Uterus (tissue), 4 donors: ENCODE measurements around the gene CSNK2B. TPM values are rescaled to one million over a fixed set of nuclear protein-coding genes. Genes with fewer than 3 reads are reported as not detected.

Source experiments
- DNase-seq, 2 donors: peaks; one replicate each; pipeline ENCODE4 v3.0.0-alpha.2; 2019 to 2020
- H3K27ac ChIP-seq, 2 donors: fragments of 200-600 bp; sonication (generic); 1 replicate in 1 of 2; 2 replicates in 1 of 2; pipeline ENCODE4 v1.5.1; 2016 to 2018
- H3K27me3 ChIP-seq, 2 donors: fragments of 200-600 bp; sonication (generic); one replicate each; pipeline ENCODE4 v1.5.1; 2018 to 2019; ENCODE audit warnings: control low read depth in 1 of 2
- H3K36me3 ChIP-seq, 2 donors: fragments of 200-600 bp; sonication (generic); one replicate each; pipeline ENCODE4 v1.5.1; 2019; ENCODE audit warnings: control low read depth in 1 of 2
- H3K4me1 ChIP-seq, 2 donors: fragments of 200-600 bp; sonication (generic); one replicate each; pipeline ENCODE4 v1.5.1; 2018 to 2019; ENCODE audit warnings: control low read depth in 1 of 2
- H3K4me3 ChIP-seq, 2 donors: fragments of 200-600 bp; sonication (generic); 1 replicate in 1 of 2; 2 replicates in 1 of 2; pipeline ENCODE4 v1.5.1; 2018 to 2019; ENCODE audit warnings: mild to moderate bottlenecking in 1 of 2
- H3K9me3 ChIP-seq, 2 donors: fragments of 200-600 bp; sonication (generic); one replicate each; pipeline ENCODE4 v1.5.1; 2019; ENCODE audit warnings: control low read depth in 1 of 2
- CTCF ChIP-seq, 4 experiments: fragments of 200-600 bp in 2 of 4; fragments of 450-650 bp in 2 of 4; sonication (generic) in 2 of 4; IDR thresholded peaks; one replicate each; pipeline ENCODE4 v1.5.1; 2016 to 2019; ENCODE audit warnings: antibody characterized with exemption in 4 of 4, mild to moderate bottlenecking in 2 of 4, moderate library complexity in 1 of 4
- POLR2A ChIP-seq, 2 donors: fragments of 450-650 bp; IDR thresholded peaks; one replicate each; pipeline ENCODE4 v1.6.1; 2016; ENCODE audit warnings: antibody characterized with exemption in 2 of 2, mild to moderate bottlenecking in 1 of 2, moderate library complexity in 1 of 2
- intact Hi-C: fragments of 100-400 bp; cut with DNase I; formaldehyde crosslinking; loops from one replicate; pipeline ENCODE4 v1.15.1; 2023; ENCODE audit warnings: low total_unique reads
- total RNA-seq, 4 donors: library from RNA; depleted of rRNA in 3 of 4; stranded (reverse); fragments of >200 nt in 3 of 4; gene quantifications; one replicate each; pipeline versions ENCODE4 v1.1.0 to v1.2.4, GENCODE V29; 2014 to 2023
- donor health status: DM: yes; HTN: yes; CAD: no.

CSNK2B gene
- total RNA-seq, 4 donors from 2014 or later, result 67.5 to 157 (median 107) TPM

GRCh38 chr6:31632279-31632946 is 33.5 kb upstream of the CSNK2B start:
- Histone ChIP-seq H3K27ac (no peak overlapping the region), H3K27me3 (no peaks in the 10 kb centered on the region), H3K4me1 (no peaks in the 10 kb centered on the region), H3K36me3 (no peaks in the 10 kb centered on the region), H3K9me3 (no peaks in the 10 kb centered on the region), H3K4me3 (no peak overlapping the region)
- DNase-seq, result no peak
- intact Hi-C loops, result no loop called here
- TF ChIP-seq CTCF (IDR thresholded peaks at IDR 0.05) (no peak), POLR2A (IDR thresholded peaks at IDR 0.05) (no peak)

GRCh38 chr6:31633447-31633846 is 32.4 kb upstream of the CSNK2B start:
- Histone ChIP-seq H3K27ac (no peak overlapping the region), H3K4me1 (no peaks in the 10 kb centered on the region), H3K27me3 (no peaks in the 10 kb centered on the region), H3K4me3 (no peak overlapping the region), H3K36me3 (no peaks in the 10 kb centered on the region), H3K9me3 (no peaks in the 10 kb centered on the region)
- no peak for DNase-seq
- no peak for TF ChIP-seq CTCF (IDR thresholded peaks at IDR 0.05)
- no peak for TF ChIP-seq POLR2A (IDR thresholded peaks at IDR 0.05)
- intact Hi-C loops, result no loop called here

GRCh38 chr6:31634131-31634530 is 31.7 kb upstream of the CSNK2B start:
- intact Hi-C loops, result no loop called here
- no peak for TF ChIP-seq POLR2A (IDR thresholded peaks at IDR 0.05)
- TF ChIP-seq CTCF (IDR thresholded peaks at IDR 0.05), result no peak
- H3K4me3 ChIP-seq, result no peak overlapping the region
- H3K4me1 ChIP-seq, result no peaks in the 10 kb centered on the region
- H3K27ac ChIP-seq, result no peak overlapping the region
- no peaks in the 10 kb centered on the region for H3K27me3 ChIP-seq
- no peaks in the 10 kb centered on the region for H3K36me3 ChIP-seq
- DNase-seq, result no peak
- no peaks in the 10 kb centered on the region for H3K9me3 ChIP-seq

- DNase-seq, result no peak
- Histone ChIP-seq H3K27ac (no peak overlapping the region), H3K4me1 (no peaks in the 10 kb centered on the region), H3K4me3 (no peak overlapping the region), H3K36me3 (no peaks in the 10 kb centered on the region), H3K9me3 (no peaks in the 10 kb centered on the region), H3K27me3 (no peaks in the 10 kb centered on the region)
- intact Hi-C loops, result no loop called here
- TF ChIP-seq CTCF (IDR thresholded peaks at IDR 0.05) (no peak), POLR2A (IDR thresholded peaks at IDR 0.05) (no peak)
These were observed 30.8 kb upstream of the CSNK2B start for GRCh38 chr6:31634969-31635575.

GRCh38 chr6:31636698-31637596 is 28.9 kb upstream of the CSNK2B start:
- TF ChIP-seq POLR2A (IDR thresholded peaks at IDR 0.05) (no peak), CTCF (IDR thresholded peaks at IDR 0.05) (no peak)
- no peaks in the 10 kb centered on the region for H3K4me1 ChIP-seq
- H3K27me3 ChIP-seq, result no peaks in the 10 kb centered on the region
- H3K36me3 ChIP-seq, result no peaks in the 10 kb centered on the region
- DNase-seq, result no peak
- intact Hi-C loops, result no loop called here
- no peak overlapping the region for H3K4me3 ChIP-seq
- no peak overlapping the region for H3K27ac ChIP-seq
- H3K9me3 ChIP-seq, result no peaks in the 10 kb centered on the region
